IMR-90 (cell line): ENCODE measurements around the gene ABHD6. TPM values are rescaled to one million over a fixed set of nuclear protein-coding genes. Genes with fewer than 3 reads are reported as not detected.
A peak's percentile ranks its signal among the peaks of the same experiment; 100 is the strongest.

Experiments
- ATAC-seq: fragments of 200-7000 bp; cut with Tn5 transposase; 2 replicates; pipeline ENCODE4 v1.9.1; 2020; ENCODE audit warnings: low read depth, mild to moderate bottlenecking, moderate library complexity
- BruUV-seq: library from RNA; stranded (reverse); fragments of 400-500 nt; replicated peaks from 2 replicates; lab custom pipeline; 2021; lab: Mats Ljungman, UMichigan
- CTCF ChIA-PET: fragments of 300-600 bp; formaldehyde crosslinking; extraction: SDS; loops from one replicate; lab custom pipeline; 2021; ENCODE audit warnings: antibody characterized with exemption; lab: Yijun Ruan, JAX
- POLR2A ChIA-PET: fragments of 300-600 bp; sonication (Branson Sonifier 250); formaldehyde crosslinking; loops from one replicate; lab custom pipeline; 2022; ENCODE audit warnings: antibody characterized with exemption; ENCODE audit not compliant: unreplicated experiment; lab: Charles Lee
- DNase-seq: peaks from one replicate; pipeline ENCODE4 v3.0.0; 2013
- H2AFZ ChIP-seq: replicated peaks from 2 replicates; pipeline ENCODE3; 2013; ENCODE audit warnings: low read length, mild to moderate bottlenecking; ENCODE audit not compliant: poor library complexity
- H2AK5ac ChIP-seq: 2 replicates; pipeline ENCODE4 v1.6.1; 2013; ENCODE audit warnings: low read depth, low read length, inconsistent platforms
- H2AK9ac ChIP-seq: replicated peaks from 2 replicates; pipeline ENCODE3; 2013; ENCODE audit warnings: mild to moderate bottlenecking, low read depth, low read length, moderate library complexity; ENCODE audit not compliant: poor library complexity
- H2BK120ac ChIP-seq: 2 replicates; pipeline ENCODE4 v1.6.1; 2013; ENCODE audit warnings: low read depth, low read length, inconsistent platforms
- H2BK15ac ChIP-seq: 3 replicates; pipeline ENCODE4 v1.6.1; 2013; ENCODE audit warnings: low read depth, low read length, inconsistent platforms
- H2BK20ac ChIP-seq: 2 replicates; pipeline ENCODE4 v1.6.1; 2013; ENCODE audit warnings: low read depth, mild to moderate bottlenecking, inconsistent platforms, low read length, moderate library complexity
- H2BK5ac ChIP-seq: 2 replicates; pipeline ENCODE4 v1.6.1; 2013; ENCODE audit warnings: mild to moderate bottlenecking, low read depth, low read length, inconsistent platforms; ENCODE audit not compliant: poor library complexity, severe bottlenecking
- H3K14ac ChIP-seq: replicated peaks from 2 replicates; pipeline ENCODE4 v1.6.1; 2013; ENCODE audit warnings: low read depth, low read length, inconsistent platforms
- H3K18ac ChIP-seq: 2 replicates; pipeline ENCODE4 v1.6.1; 2013; ENCODE audit warnings: low read depth, low read length, control low read depth
- H3K23ac ChIP-seq: 2 replicates; pipeline ENCODE4 v1.6.1; 2013; ENCODE audit warnings: low read depth, low read length, inconsistent platforms
- H3K27ac ChIP-seq: 2 replicates; pipeline ENCODE4 v1.5.1; 2013; ENCODE audit warnings: mild to moderate bottlenecking, control low read depth, low read length; ENCODE audit not compliant: insufficient read depth
- H3K27me3 ChIP-seq: 2 replicates; pipeline ENCODE4 v1.6.1; 2013; ENCODE audit warnings: low read length; ENCODE audit not compliant: control insufficient read depth, insufficient read depth
- H3K36me3 ChIP-seq: 2 replicates; pipeline ENCODE4 v1.6.1; 2013; ENCODE audit warnings: low read length, mixed read lengths; ENCODE audit not compliant: control insufficient read depth, insufficient read depth
- H3K4ac ChIP-seq: 2 replicates; pipeline ENCODE4 v1.6.1; 2013; ENCODE audit warnings: low read depth, low read length, inconsistent platforms
- H3K4me1 ChIP-seq: 2 replicates; pipeline ENCODE4 v1.6.1; 2013; ENCODE audit warnings: low read length, mixed read lengths; ENCODE audit not compliant: control insufficient read depth, insufficient read depth
- H3K4me2 ChIP-seq: 2 replicates; pipeline ENCODE4 v1.6.1; 2013; ENCODE audit warnings: low read depth, mild to moderate bottlenecking, control low read depth, low read length, moderate library complexity
- H3K4me3 ChIP-seq: 2 replicates; pipeline ENCODE4 v1.5.1; 2013; ENCODE audit warnings: low read depth, mild to moderate bottlenecking, control low read depth, low read length, moderate library complexity; ENCODE audit not compliant: insufficient read depth
- H3K56ac ChIP-seq: 2 replicates; pipeline ENCODE4 v1.6.1; 2013; ENCODE audit warnings: low read length, inconsistent platforms; ENCODE audit not compliant: insufficient read depth; ENCODE audit errors: extremely low read depth
- H3K79me1 ChIP-seq, 2 experiments: 2 replicates each; pipeline ENCODE4 v1.6.1; 2013; ENCODE audit warnings: low read length in 2 of 2, inconsistent platforms in 1 of 2, low read depth in 1 of 2
- H3K9ac ChIP-seq: 2 replicates; pipeline ENCODE4 v1.6.1; 2013; ENCODE audit warnings: low read depth, low read length, control low read depth
- H3K9me1 ChIP-seq: 2 replicates; pipeline ENCODE4 v1.6.1; 2013; ENCODE audit warnings: low read length, inconsistent platforms; ENCODE audit not compliant: insufficient read depth
- H3K9me3 ChIP-seq: 2 replicates; pipeline ENCODE4 v1.6.1; 2013; ENCODE audit warnings: low read length; ENCODE audit not compliant: control insufficient read depth, insufficient read depth
- H4K20me1 ChIP-seq: 2 replicates; pipeline ENCODE4 v1.6.1; 2013; ENCODE audit warnings: low read length, inconsistent platforms; ENCODE audit not compliant: insufficient read depth
- H4K5ac ChIP-seq: 2 replicates; pipeline ENCODE4 v1.6.1; 2013; ENCODE audit warnings: mild to moderate bottlenecking, low read depth, low read length, control low read depth
- H4K8ac ChIP-seq, 2 experiments: 2 replicates each; pipeline ENCODE4 v1.6.1; 2013; ENCODE audit warnings: low read depth in 2 of 2, low read length in 2 of 2, control low read depth in 1 of 2, inconsistent platforms in 1 of 2
- H4K91ac ChIP-seq: 2 replicates; pipeline ENCODE4 v1.6.1; 2013; ENCODE audit warnings: low read depth, low read length, inconsistent platforms; ENCODE audit not compliant: insufficient read depth
- BHLHE40 ChIP-seq: fragments of 150-350 bp; IDR thresholded peaks from 2 replicates; pipeline ENCODE4 v1.6.1; 2016; ENCODE audit warnings: mild to moderate bottlenecking, low read depth, low read length
- CHD1 ChIP-seq: IDR thresholded peaks from 2 replicates; pipeline ENCODE4 v1.6.1; 2012; ENCODE audit warnings: low read depth, low read length, improper control_type of control experiment
- FOS ChIP-seq: fragments of 150-350 bp; IDR thresholded peaks from 2 replicates; pipeline ENCODE4 v1.6.1; 2016; ENCODE audit warnings: low read depth, low read length
- NFE2L2 ChIP-seq: fragments of 150-350 bp; IDR thresholded peaks from 2 replicates; pipeline ENCODE4 v1.6.1; 2016; ENCODE audit warnings: low read depth, mild to moderate bottlenecking, low read length
- POLR2A ChIP-seq: IDR thresholded peaks from 2 replicates; pipeline ENCODE4 v1.6.1; 2012; ENCODE audit warnings: mild to moderate bottlenecking, low read depth, low read length
- RCOR1 ChIP-seq: IDR thresholded peaks from 2 replicates; pipeline ENCODE4 v1.6.1; 2012; ENCODE audit warnings: mild to moderate bottlenecking, low read length, improper control_type of control experiment; ENCODE audit not compliant: insufficient replicate concordance
- RFX5 ChIP-seq: IDR thresholded peaks from 2 replicates; pipeline ENCODE4 v1.8.0; 2012; ENCODE audit warnings: low read depth, mild to moderate bottlenecking, low read length, moderate library complexity
- SMC3 ChIP-seq: fragments of 150-350 bp; IDR thresholded peaks from 2 replicates; pipeline ENCODE4 v1.6.1; 2016; ENCODE audit warnings: low read depth, mild to moderate bottlenecking, antibody characterized with exemption, low read length, moderate library complexity
- WGBS, 2 experiments: methylation state at CpG; one replicate each; pipeline versions ENCODE4 v1.1.5 to v1.1.7; 2013; ENCODE audit warnings: missing lambda C conversion rate in 2 of 2; ENCODE audit not compliant: insufficient read length in 1 of 2; ENCODE audit errors: extremely low coverage in 2 of 2; 5-methylcytosine and 5-hydroxymethylcytosine counted together
- dilution Hi-C: fragments of 300-500 bp; cut with HindIII; formaldehyde crosslinking; loops from one replicate; pipeline ENCODE4 v1.14.3; 2018; ENCODE audit warnings: low sequenced_read_pairs; ENCODE audit not compliant: unreplicated experiment
- in situ Hi-C: fragments of 300-500 bp; cut with MboI; formaldehyde crosslinking; loops from 3 replicates; pipeline ENCODE4 v1.14.3; 2019; ENCODE audit warnings: low sequenced_read_pairs, inconsistent platforms, mixed read lengths
- intact Hi-C: fragments of 100-400 bp; cut with micrococcal nuclease; formaldehyde crosslinking; loops from 2 replicates; pipeline ENCODE4 v1.10.0; 2022
- polyA plus RNA-seq, 3 experiments: library from polyadenylated mRNA; depleted of rRNA; stranded (reverse); fragments of >200 nt; gene quantifications; 2 replicates each; pipeline ENCODE4 v1.2.3, GENCODE V29; 2012; ENCODE audit warnings: low replicate concordance in 1 of 3
- total RNA-seq: library from RNA; depleted of rRNA; stranded (reverse); fragments of >200 nt; gene quantifications from 2 replicates; pipeline ENCODE4 v1.2.3, GENCODE V29; 2012
- TF ChIP-seq, protein P1 (sequence below): conservative IDR thresholded peaks from 2 replicates; pipeline ENCODE4 v1.5.1; 2012; ENCODE audit warnings: mild to moderate bottlenecking, low read depth, low read length, improper control_type of control experiment
- TF ChIP-seq, protein P2 (sequence below): fragments of 150-350 bp; IDR thresholded peaks from 2 replicates; pipeline ENCODE4 v1.6.1; 2016; ENCODE audit warnings: low read depth, mild to moderate bottlenecking, low read length, moderate library complexity, borderline replicate concordance

Gene ABHD6
- total and polyA plus RNA-seq, 2 of the 4 experiments (the other 2 are of a cell fraction), result 5.0 to 5.6 TPM

DNA sequence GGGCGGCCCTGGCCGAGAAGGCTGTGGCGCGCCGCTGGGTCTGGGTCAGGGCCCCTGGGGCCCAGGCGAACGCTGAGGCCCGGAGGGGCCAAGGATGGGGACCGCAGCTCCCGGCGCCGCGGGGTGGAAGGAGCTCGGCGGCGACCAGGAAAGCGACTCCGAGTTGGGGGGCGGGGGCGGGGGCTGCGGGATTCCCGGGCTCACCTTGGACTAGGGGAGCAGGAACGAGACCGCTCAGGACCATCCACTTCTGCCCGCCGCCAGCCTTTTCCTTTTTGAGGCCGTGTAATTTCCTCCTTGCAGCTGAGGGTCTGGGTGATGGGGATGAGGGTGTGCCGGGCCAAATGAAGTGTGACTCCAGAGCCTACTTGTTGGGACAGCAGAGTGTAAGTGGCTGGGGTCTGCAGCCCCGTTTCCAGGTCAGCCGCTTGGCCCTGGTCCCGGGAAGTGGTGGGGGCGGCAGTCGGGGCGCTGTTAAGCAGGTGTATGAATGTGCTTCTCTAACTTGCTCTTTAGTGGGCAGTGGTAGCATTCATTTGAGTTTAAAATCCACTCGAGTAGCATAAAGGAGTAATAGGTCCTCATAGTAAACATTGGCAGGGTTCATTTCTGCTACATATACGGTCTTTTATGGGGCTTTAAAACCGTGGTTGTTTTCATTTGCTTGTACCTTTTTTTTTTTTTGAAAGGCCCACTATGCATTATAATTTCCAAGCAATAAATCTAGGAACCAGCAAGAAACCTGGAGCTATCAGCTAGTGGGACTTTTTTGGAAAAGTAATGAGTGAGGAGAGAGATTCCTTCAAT, 95.8 kb downstream of the ABHD6 start:
- WGBS, 2 experiments, result 0% methylated on average over 23 of the region's 37 CpGs; no CpG with 5 or more reads in 1 of the 2 experiments
- no TSS peak for BruUV-seq
- ChIA-PET CTCF (interaction anchor here (0.6 to 1.1 kb wide), 3 partner anchors 53 to 91 kb away, joined by 3 to 5 read pairs (median 4); no protein-coding TSS in a partner anchor), POLR2A (interaction anchor here (0.5 to 0.6 kb wide), 6 partner anchors 29 to 736 kb away, joined by 3 to 6 read pairs (median 4); no protein-coding TSS in a partner anchor)
- peak overlapping the region; percentile 91 for H3K4me3 ChIP-seq
- H2AK9ac ChIP-seq, result peak overlapping the region; percentile 85
- H4K91ac ChIP-seq, result peak overlapping the region; percentile 49
- peak overlapping the region; percentile 81 for H3K18ac ChIP-seq
- dilution Hi-C loops, result no loop called here
- intact Hi-C loops, result loop anchor here (1.0 to 10.0 kb wide), 3 partner anchors 56 to 291 kb away; partner anchors contain the start of gene KCTD6
- peaks cover 11% of the 10 kb centered on the region; the same call in 1 of the 2 replicates for H4K20me1 ChIP-seq
- peak overlapping the region; percentile 27 for H3K56ac ChIP-seq
- no peaks in the 10 kb centered on the region for H3K9me3 ChIP-seq
- no peaks in the 10 kb centered on the region for H3K27me3 ChIP-seq
- ATAC-seq, result peak; percentile 27
- H2AFZ ChIP-seq, result peak overlapping the region; percentile 98
- no peaks in the 10 kb centered on the region for H3K36me3 ChIP-seq
- H2BK5ac ChIP-seq, result peak overlapping the region; percentile 90
- H3K9me1 ChIP-seq, result peaks cover 4% of the 10 kb centered on the region; the same call in 1 of the 2 replicates
- in situ Hi-C loops, result loop anchor here (5.0 kb wide), 1 partner anchor 79 kb away; no protein-coding TSS in a partner anchor
- H2BK120ac ChIP-seq, result peak overlapping the region; percentile 12; the same call in 1 of the 2 replicates
- peak overlapping the region; percentile 49; the same call in 1 of the 2 replicates for H3K14ac ChIP-seq
- TF ChIP-seq, protein P1, sequence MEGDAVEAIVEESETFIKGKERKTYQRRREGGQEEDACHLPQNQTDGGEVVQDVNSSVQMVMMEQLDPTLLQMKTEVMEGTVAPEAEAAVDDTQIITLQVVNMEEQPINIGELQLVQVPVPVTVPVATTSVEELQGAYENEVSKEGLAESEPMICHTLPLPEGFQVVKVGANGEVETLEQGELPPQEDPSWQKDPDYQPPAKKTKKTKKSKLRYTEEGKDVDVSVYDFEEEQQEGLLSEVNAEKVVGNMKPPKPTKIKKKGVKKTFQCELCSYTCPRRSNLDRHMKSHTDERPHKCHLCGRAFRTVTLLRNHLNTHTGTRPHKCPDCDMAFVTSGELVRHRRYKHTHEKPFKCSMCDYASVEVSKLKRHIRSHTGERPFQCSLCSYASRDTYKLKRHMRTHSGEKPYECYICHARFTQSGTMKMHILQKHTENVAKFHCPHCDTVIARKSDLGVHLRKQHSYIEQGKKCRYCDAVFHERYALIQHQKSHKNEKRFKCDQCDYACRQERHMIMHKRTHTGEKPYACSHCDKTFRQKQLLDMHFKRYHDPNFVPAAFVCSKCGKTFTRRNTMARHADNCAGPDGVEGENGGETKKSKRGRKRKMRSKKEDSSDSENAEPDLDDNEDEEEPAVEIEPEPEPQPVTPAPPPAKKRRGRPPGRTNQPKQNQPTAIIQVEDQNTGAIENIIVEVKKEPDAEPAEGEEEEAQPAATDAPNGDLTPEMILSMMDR, result no peak
- TF ChIP-seq CHD1 (no peak), RFX5 (no peak), BHLHE40 (no peak), NFE2L2 (no peak), SMC3 (no peak), FOS (no peak), RCOR1 (no peak), POLR2A (no peak)
- TF ChIP-seq, protein P2, sequence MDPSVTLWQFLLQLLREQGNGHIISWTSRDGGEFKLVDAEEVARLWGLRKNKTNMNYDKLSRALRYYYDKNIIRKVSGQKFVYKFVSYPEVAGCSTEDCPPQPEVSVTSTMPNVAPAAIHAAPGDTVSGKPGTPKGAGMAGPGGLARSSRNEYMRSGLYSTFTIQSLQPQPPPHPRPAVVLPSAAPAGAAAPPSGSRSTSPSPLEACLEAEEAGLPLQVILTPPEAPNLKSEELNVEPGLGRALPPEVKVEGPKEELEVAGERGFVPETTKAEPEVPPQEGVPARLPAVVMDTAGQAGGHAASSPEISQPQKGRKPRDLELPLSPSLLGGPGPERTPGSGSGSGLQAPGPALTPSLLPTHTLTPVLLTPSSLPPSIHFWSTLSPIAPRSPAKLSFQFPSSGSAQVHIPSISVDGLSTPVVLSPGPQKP, result no peak
- no peak for DNase-seq
- peak overlapping the region; percentile 72; the same call in 1 of the 2 replicates for H3K23ac ChIP-seq
- no peak overlapping the region for H2BK20ac ChIP-seq
- H3K4ac ChIP-seq, result peak overlapping the region; percentile 77
- H4K8ac ChIP-seq, result no peak overlapping the region; a peak in 2 of 4 replicates
- H3K4me2 ChIP-seq, result peak overlapping the region; percentile 83
- H2AK5ac ChIP-seq, result peak overlapping the region; percentile 78; the same call in 1 of the 2 replicates
- H3K79me1 ChIP-seq, result peaks cover 9 to 36% of the 10 kb centered on the region in 2 experiments; a peak in 3 of 4 replicates
- H2BK15ac ChIP-seq, result no peak overlapping the region
- H3K27ac ChIP-seq, result peak overlapping the region; percentile 93
- H4K5ac ChIP-seq, result peak overlapping the region; percentile 30; the same call in 1 of the 2 replicates
- H3K9ac ChIP-seq, result peak overlapping the region; percentile 91
- peaks cover 16% of the 10 kb centered on the region for H3K4me1 ChIP-seq
